Measurements from ENCODE around the gene AGPAT1. TPM values are rescaled to one million over a fixed set of nuclear protein-coding genes. Genes with fewer than 3 reads are reported as not detected.
A peak's percentile ranks its signal among the peaks of the same experiment; 100 is the strongest.

AGPAT1 gene
- total RNA-seq, 1 donor from 2014 or later, result 43.0 TPM

GRCh38 chr6:32131439-32131948, 44.4 kb downstream of the AGPAT1 start:
- DNase-seq, result no peak
- intact Hi-C loops (cut with micrococcal nuclease), result no loop called here
- Histone ChIP-seq H3K36me3 (peaks cover 2% of the 10 kb centered on the region), H3K4me3 (no peak overlapping the region), H3K27me3 (ENCODE audit: low read depth) (peaks cover 7% of the 10 kb centered on the region), H3K4me1 (peaks cover 38% of the 10 kb centered on the region), H3K9me3 (replicated peaks) (no peaks in the 10 kb centered on the region), H3K27ac (replicated peaks) (no peak overlapping the region)
- TF ChIP-seq CTCF (IDR thresholded peaks at IDR 0.05; ENCODE audit: borderline replicate concordance), result no peak

GRCh38 chr6:32129297-32130088, 46.4 kb downstream of the AGPAT1 start:
- Histone ChIP-seq H3K9me3 (replicated peaks) (no peaks in the 10 kb centered on the region), H3K36me3 (peaks cover 22% of the 10 kb centered on the region), H3K27me3 (ENCODE audit: low read depth) (peaks cover 7% of the 10 kb centered on the region), H3K4me3 (peak overlapping the region; percentile 84), H3K27ac (replicated peaks) (peak overlapping the region; percentile 93), H3K4me1 (peaks cover 47% of the 10 kb centered on the region)
- no peak for DNase-seq
- intact Hi-C loops (cut with micrococcal nuclease), result no loop called here
- no peak for TF ChIP-seq CTCF (IDR thresholded peaks at IDR 0.05; ENCODE audit: borderline replicate concordance)

- H3K27ac ChIP-seq (replicated peaks), result peak overlapping the region; percentile 93
- peaks cover 29% of the 10 kb centered on the region for H3K36me3 ChIP-seq
- H3K4me3 ChIP-seq, result peak overlapping the region; percentile 84
- no peak for DNase-seq
- peaks cover 47% of the 10 kb centered on the region for H3K4me1 ChIP-seq
- H3K27me3 ChIP-seq (ENCODE audit: low read depth), result peaks cover 4% of the 10 kb centered on the region
- intact Hi-C loops (cut with micrococcal nuclease), result no loop called here
- TF ChIP-seq CTCF (IDR thresholded peaks at IDR 0.05; ENCODE audit: borderline replicate concordance), result no peak
- H3K9me3 ChIP-seq (replicated peaks), result no peaks in the 10 kb centered on the region
These were observed 47.1 kb downstream of the AGPAT1 start for GRCh38 chr6:32128751-32129296.

DNA sequence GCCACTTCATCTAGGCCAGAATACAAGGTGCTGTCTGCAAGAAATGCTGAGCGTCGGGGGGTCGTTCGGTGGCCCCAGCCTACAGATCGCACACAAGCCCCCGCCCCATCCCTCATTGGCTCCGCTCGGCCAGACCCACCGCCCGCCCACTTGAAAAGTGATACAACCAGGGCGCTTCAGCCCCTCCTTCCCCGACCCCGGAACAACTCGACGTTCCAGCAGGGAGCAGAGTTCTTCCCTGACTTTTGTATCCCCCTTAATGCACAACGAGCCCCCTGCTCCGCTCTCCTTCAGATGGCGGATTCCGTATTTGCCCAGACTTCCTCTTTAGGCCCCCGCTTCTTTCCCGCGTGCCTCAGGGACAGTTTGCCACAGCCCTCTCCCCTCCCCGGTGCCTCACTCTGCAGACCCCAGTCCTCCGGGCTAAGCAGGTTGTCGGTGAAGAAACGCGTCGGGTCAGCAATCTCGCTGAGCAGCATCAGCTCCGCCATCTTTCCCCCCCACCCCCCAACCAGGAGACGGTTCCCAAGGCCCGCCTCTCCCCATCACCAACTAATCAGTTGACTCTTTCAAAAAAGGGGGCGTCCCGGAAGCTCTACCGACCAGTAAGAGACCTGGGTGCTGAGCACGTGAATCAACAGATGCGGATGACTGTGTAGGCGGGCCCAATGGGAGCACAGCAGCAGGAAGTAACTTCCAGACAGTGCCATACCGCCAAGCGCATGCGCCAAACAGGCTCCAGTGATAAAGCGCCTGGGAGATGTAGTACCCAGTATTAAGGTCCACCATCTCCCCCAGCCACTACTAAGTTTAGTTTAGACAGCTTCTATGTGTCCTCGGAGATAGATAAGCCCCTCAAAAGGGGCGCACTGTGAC, 47.9 kb downstream of the AGPAT1 start, which contains the start of gene ATF6B:
Gene ATF6B (minus strand): TSS at position 530 of the 876 bp plus-strand sequence. CDS start 39 bp downstream, at position 491.
- peak within 1 kb of the TSS; percentile 93 for H3K27ac ChIP-seq (replicated peaks)
- peaks cover 47% of the 10 kb centered on the region for H3K4me1 ChIP-seq
- H3K9me3 ChIP-seq (replicated peaks), result no peaks in the 10 kb centered on the region
- intact Hi-C loops (cut with micrococcal nuclease), result no loop called here
- DNase-seq, result peak; percentile 98
- peak within 1 kb of the TSS; percentile 84 for H3K4me3 ChIP-seq
- TF ChIP-seq CTCF (IDR thresholded peaks at IDR 0.05; ENCODE audit: borderline replicate concordance), result no peak
- H3K36me3 ChIP-seq, result peaks cover 37% of the 10 kb centered on the region
- H3K27me3 ChIP-seq (ENCODE audit: low read depth), result no peaks in the 10 kb centered on the region

GRCh38 chr6:32127409-32127716, 48.5 kb downstream of the AGPAT1 start:
- peaks cover 47% of the 10 kb centered on the region for H3K4me1 ChIP-seq
- H3K9me3 ChIP-seq (replicated peaks), result no peaks in the 10 kb centered on the region
- peak overlapping the region; percentile 84 for H3K4me3 ChIP-seq
- H3K27ac ChIP-seq (replicated peaks), result peak overlapping the region; percentile 93
- H3K36me3 ChIP-seq, result peaks cover 43% of the 10 kb centered on the region
- H3K27me3 ChIP-seq (ENCODE audit: low read depth), result no peaks in the 10 kb centered on the region
- no peak for TF ChIP-seq CTCF (IDR thresholded peaks at IDR 0.05; ENCODE audit: borderline replicate concordance)
- intact Hi-C loops (cut with micrococcal nuclease), result no loop called here
- DNase-seq, result no peak
